ENCODE results near the gene STAP1. TPM values are rescaled to one million over a fixed set of nuclear protein-coding genes. Genes with fewer than 3 reads are reported as not detected.

Gene STAP1
- total RNA-seq, 3 donors from 2014 or later: 0.25 to 0.53 (median 0.32) TPM

GRCh38 chr4:67638136-67638535, 79.6 kb downstream of the STAP1 start:
- Histone ChIP-seq H3K9me3 (no peaks in the 10 kb centered on the region), H3K4me1 (ENCODE audit: low read depth) (no peaks in the 10 kb centered on the region), H3K4me3 (no peak overlapping the region), H3K36me3 (ENCODE audit: low read depth) (no peaks in the 10 kb centered on the region)
- intact Hi-C loops (cut with DNase I, micrococcal nuclease): no loop called here
- DNase-seq (no peak), ATAC-seq (no peak)
- no peak for TF ChIP-seq CTCF (IDR thresholded peaks at IDR 0.05)

GRCh38 chr4:67651536-67651935, 93.0 kb downstream of the STAP1 start:
- TF ChIP-seq CTCF (IDR thresholded peaks at IDR 0.05): no peak
- Histone ChIP-seq H3K4me3 (no peak overlapping the region), H3K4me1 (ENCODE audit: low read depth) (no peaks in the 10 kb centered on the region), H3K36me3 (ENCODE audit: low read depth) (no peaks in the 10 kb centered on the region), H3K9me3 (no peaks in the 10 kb centered on the region)
- no peak for ATAC-seq
- intact Hi-C loops (cut with DNase I, micrococcal nuclease): no loop called here
- DNase-seq: no peak

Other genes starting within 250 kb of the STAP1 start
- gene CENPC, start 13.2 kb upstream of the STAP1 start, total RNA-seq: 10 to 100 TPM; 17.3 to 26.4 (median 26.0) TPM
- 10 to 100 TPM; 35.1 to 49.2 (median 47.9) TPM for gene UBA6, start 142.4 kb downstream of the STAP1 start, total RNA-seq
- gene GNRHR, start 195.7 kb downstream of the STAP1 start, total RNA-seq: not detected